Stomach (tissue), 4 donors: Measurements from ENCODE around the gene KRTAP10-4.

Experiments
- CTCF ChIP-seq, 7 experiments: fragments of 450-650 bp in 4 of 7; fragments of 200-600 bp in 3 of 7; sonication (generic) in 3 of 7; IDR thresholded peaks; one replicate each; pipeline ENCODE4 v1.5.1; 2016 to 2019; ENCODE audit warnings: antibody characterized with exemption in 7 of 7, control low read depth in 2 of 7, mild to moderate bottlenecking in 1 of 7
- EP300 ChIP-seq: sonication (generic); formaldehyde crosslinking; IDR thresholded peaks from one replicate; pipeline ENCODE4 v1.6.1; 2017; ENCODE audit warnings: antibody characterized with exemption
- POLR2A ChIP-seq, 4 donors: fragments of 450-650 bp; IDR thresholded peaks; one replicate each; pipeline ENCODE4 v1.6.1; 2016; ENCODE audit warnings: antibody characterized with exemption in 4 of 4, control low read depth in 2 of 4, mild to moderate bottlenecking in 1 of 4, moderate library complexity in 1 of 4

- TF ChIP-seq CTCF (IDR thresholded peaks at IDR 0.05) (no peak), EP300 (no peak), POLR2A (IDR thresholded peaks at IDR 0.05) (no peak)
Measured at GRCh38 chr21:44602463-44602850, 28.9 kb downstream of the KRTAP10-4 start.
